Thoracic aorta (tissue), 2 donors: ENCODE results near the gene CHD6. TPM values are rescaled to one million over a fixed set of nuclear protein-coding genes. Genes with fewer than 3 reads are reported as not detected.

ENCODE experiments used
- ATAC-seq: fragments of 150-250 bp; one replicate; pipeline ENCODE4 v1.8.0; 2017; ENCODE audit warnings: low read depth; ENCODE audit not compliant: insufficient number of reproducible peaks, low FRiP score
- DNase-seq: peaks from one replicate; pipeline ENCODE4 v3.0.0-alpha.2; 2020; ENCODE audit warnings: low spot score
- H3K27ac ChIP-seq, 2 donors: fragments of 200-600 bp; sonication (generic); 1 replicate in 1 of 2; 2 replicates in 1 of 2; pipeline ENCODE4 v1.5.1; 2016; ENCODE audit warnings: mild to moderate bottlenecking in 2 of 2, moderate library complexity in 2 of 2
- H3K27me3 ChIP-seq: fragments of 200-600 bp; sonication (generic); replicated peaks from 2 replicates; pipeline ENCODE4 v1.6.0; 2016; ENCODE audit warnings: mild to moderate bottlenecking; ENCODE audit not compliant: insufficient read depth
- H3K36me3 ChIP-seq: fragments of 200-600 bp; sonication (generic); one replicate; pipeline ENCODE4 v1.5.1; 2016
- H3K4me1 ChIP-seq, 2 donors: fragments of 200-600 bp; sonication (generic); 1 replicate in 1 of 2; 2 replicates in 1 of 2; pipeline versions ENCODE4 v1.5.1 to v1.6.0; 2016; ENCODE audit warnings: low read depth in 2 of 2, mild to moderate bottlenecking in 1 of 2; ENCODE audit not compliant: control insufficient read depth in 1 of 2
- H3K4me3 ChIP-seq: fragments of 200-600 bp; sonication (generic); 2 replicates; pipeline ENCODE4 v1.5.1; 2016; ENCODE audit warnings: mild to moderate bottlenecking
- H3K9me3 ChIP-seq: fragments of 200-600 bp; sonication (generic); 2 replicates; pipeline ENCODE4 v1.5.1; 2016
- total RNA-seq, 2 donors: library from RNA; depleted of rRNA; stranded (reverse); fragments of >200 nt; gene quantifications; one replicate each; pipeline versions ENCODE4 v1.1.0 to v1.2.3, GENCODE V29; 2016
- TF ChIP-seq, protein P1 (sequence below): fragments of 200-600 bp; sonication (generic); IDR thresholded peaks from one replicate; pipeline ENCODE4 v1.5.1; 2019; ENCODE audit warnings: antibody characterized with exemption

Gene CHD6
- total RNA-seq, 2 donors from 2014 or later: 43.9 to 44.6 TPM

DNA sequence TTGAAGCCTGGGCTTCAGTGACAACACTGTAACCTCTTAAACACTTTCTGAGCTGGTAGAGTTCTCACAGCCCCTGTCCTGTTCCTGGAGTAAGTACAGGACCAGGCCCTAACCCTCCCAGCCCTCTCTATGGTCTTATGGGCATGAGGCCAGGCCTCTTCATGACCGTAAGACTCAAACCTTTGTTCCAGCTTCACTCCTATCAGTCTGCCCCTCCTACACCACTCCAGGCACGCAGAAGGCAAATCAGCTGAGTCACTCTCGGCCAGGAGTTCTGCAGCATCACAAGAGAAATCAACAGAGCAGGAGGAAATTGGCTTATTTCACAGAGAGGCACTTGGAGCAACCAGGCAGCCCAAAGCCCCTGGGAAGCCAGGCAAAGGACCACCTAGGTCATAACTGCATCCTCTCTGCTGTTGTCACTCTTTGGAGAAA lies 25.3 kb upstream of the CHD6 start:
- Histone ChIP-seq H3K4me1 (peaks cover 4 to 9% of the 10 kb centered on the region in 2 donors), H3K36me3 (no peaks in the 10 kb centered on the region), H3K4me3 (no peak overlapping the region), H3K9me3 (no peaks in the 10 kb centered on the region), H3K27ac (no peak overlapping the region), H3K27me3 (no peaks in the 10 kb centered on the region)
- TF ChIP-seq, protein P1, sequence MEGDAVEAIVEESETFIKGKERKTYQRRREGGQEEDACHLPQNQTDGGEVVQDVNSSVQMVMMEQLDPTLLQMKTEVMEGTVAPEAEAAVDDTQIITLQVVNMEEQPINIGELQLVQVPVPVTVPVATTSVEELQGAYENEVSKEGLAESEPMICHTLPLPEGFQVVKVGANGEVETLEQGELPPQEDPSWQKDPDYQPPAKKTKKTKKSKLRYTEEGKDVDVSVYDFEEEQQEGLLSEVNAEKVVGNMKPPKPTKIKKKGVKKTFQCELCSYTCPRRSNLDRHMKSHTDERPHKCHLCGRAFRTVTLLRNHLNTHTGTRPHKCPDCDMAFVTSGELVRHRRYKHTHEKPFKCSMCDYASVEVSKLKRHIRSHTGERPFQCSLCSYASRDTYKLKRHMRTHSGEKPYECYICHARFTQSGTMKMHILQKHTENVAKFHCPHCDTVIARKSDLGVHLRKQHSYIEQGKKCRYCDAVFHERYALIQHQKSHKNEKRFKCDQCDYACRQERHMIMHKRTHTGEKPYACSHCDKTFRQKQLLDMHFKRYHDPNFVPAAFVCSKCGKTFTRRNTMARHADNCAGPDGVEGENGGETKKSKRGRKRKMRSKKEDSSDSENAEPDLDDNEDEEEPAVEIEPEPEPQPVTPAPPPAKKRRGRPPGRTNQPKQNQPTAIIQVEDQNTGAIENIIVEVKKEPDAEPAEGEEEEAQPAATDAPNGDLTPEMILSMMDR: no peak
- DNase-seq (no peak), ATAC-seq (no peak)

DNA sequence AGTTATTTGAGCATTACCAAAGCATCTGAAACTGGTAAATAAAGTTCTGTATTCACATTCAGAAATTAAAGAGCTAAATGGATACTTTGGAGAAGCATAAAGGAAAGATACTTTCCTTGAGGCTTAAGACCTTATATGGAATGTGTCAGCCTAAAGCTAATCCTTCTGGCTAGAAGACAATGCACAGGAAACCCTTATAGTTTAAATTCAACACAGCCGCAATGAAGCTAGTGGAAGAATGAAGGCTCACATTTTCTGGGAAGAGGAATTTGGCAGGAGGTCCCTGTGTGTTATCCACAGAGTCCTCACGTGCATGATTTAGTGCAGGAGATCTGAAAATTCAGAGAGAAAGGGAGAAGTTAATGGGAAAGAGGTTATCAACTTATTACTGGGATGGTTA lies 21.5 kb upstream of the CHD6 start:
- H3K27me3 ChIP-seq: no peaks in the 10 kb centered on the region
- DNase-seq (no peak), ATAC-seq (no peak)
- no peak overlapping the region for H3K4me3 ChIP-seq
- H3K36me3 ChIP-seq: no peaks in the 10 kb centered on the region
- H3K9me3 ChIP-seq: no peaks in the 10 kb centered on the region
- H3K27ac ChIP-seq: no peak overlapping the region
- TF ChIP-seq, protein P1: no peak
- peaks cover 4 to 9% of the 10 kb centered on the region in 2 donors for H3K4me1 ChIP-seq

DNA sequence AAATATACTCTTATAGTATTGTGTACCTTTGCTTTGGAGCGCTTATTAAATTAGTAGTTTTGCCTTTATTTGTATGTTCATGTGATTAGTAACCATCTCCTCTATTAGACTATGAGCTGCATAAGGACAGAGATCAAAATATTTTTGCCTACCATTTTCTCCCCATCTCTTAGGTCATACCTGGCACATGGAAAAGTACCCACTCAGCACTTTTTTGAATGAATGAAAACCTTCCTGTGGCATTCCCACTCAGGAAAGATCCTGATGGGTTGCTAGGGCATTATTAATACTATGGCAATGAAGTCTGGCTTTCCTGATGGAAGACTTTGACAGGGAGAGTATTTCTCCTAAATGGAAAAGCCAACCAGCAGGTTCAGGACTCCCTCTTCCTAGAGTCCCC lies 20.3 kb upstream of the CHD6 start:
- Histone ChIP-seq H3K9me3 (no peaks in the 10 kb centered on the region), H3K36me3 (no peaks in the 10 kb centered on the region), H3K4me1 (peaks cover 0 to 2% of the 10 kb centered on the region in 2 donors), H3K4me3 (no peak overlapping the region), H3K27ac (no peak overlapping the region), H3K27me3 (no peaks in the 10 kb centered on the region)
- no peak for ATAC-seq
- DNase-seq: no peak
- TF ChIP-seq, protein P1: no peak

DNA sequence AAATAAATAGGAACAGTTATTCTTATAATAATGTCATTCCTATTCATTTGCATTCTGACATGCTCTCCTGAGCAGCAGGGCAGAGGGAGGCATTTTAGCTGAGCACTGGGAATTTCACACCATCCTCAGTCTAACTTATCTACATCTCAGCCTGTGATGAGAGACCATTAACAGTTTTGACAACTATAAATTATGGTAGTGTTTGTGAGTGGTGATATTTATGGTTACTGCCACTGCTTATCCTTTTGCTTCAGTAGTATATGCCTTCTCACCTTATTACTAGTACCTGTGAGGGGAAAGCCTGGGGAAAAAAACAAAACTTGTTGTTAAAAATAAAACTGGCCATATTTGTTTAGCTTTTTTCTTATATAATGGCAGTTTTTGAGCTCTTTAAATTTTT lies 17.0 kb upstream of the CHD6 start:
- no peaks in the 10 kb centered on the region for H3K27me3 ChIP-seq
- no peaks in the 10 kb centered on the region for H3K36me3 ChIP-seq
- TF ChIP-seq, protein P1: no peak
- DNase-seq (no peak), ATAC-seq (no peak)
- H3K27ac ChIP-seq: no peak overlapping the region
- no peaks in the 10 kb centered on the region for H3K9me3 ChIP-seq
- no peak overlapping the region for H3K4me3 ChIP-seq
- no peaks in the 10 kb centered on the region for H3K4me1 ChIP-seq

DNA sequence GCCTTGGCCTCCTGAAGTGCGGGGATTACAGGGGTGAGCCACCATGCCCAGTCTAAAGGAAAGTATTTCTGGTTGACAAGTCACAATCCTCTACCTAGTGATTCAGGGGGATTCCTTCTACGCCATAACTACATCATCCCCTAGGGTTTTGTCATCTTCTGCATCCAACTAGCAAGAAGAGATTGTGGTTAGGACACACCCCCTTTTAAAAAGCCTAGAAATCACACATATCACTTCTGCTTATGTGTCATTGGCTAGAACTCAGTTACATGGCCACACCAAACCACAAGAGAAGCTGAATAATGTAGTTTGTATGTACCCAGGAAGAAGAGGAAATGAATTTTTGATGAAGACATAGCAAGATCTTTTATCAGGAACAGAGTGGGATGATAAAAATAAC lies 14.7 kb upstream of the CHD6 start:
- H3K36me3 ChIP-seq: no peaks in the 10 kb centered on the region
- no peaks in the 10 kb centered on the region for H3K27me3 ChIP-seq
- no peak for DNase-seq
- H3K27ac ChIP-seq: no peak overlapping the region
- H3K9me3 ChIP-seq: no peaks in the 10 kb centered on the region
- no peak for ATAC-seq
- H3K4me1 ChIP-seq: no peaks in the 10 kb centered on the region
- TF ChIP-seq, protein P1: no peak
- no peak overlapping the region for H3K4me3 ChIP-seq
